MCF 10A (cell line): Measurements from ENCODE around the gene SLC7A5. TPM values are rescaled to one million over a fixed set of nuclear protein-coding genes. Genes with fewer than 3 reads are reported as not detected.
A peak's percentile ranks its signal among the peaks of the same experiment; 100 is the strongest.
"Not testable (repeated sequence)": the region's sequence is repeated elsewhere in the genome, so short reads cannot be mapped to it uniquely, and the experiment has no call there.

Experiments
- BruUV-seq: library from RNA; stranded (reverse); fragments of 400-500 nt; replicated peaks from 2 replicates; lab custom pipeline; 2021; lab: Mats Ljungman, UMichigan
- CTCF ChIA-PET: fragments of 300-600 bp; sonication (Branson Sonifier 250); formaldehyde crosslinking; extraction: SDS; loops from one replicate; lab custom pipeline; 2021; ENCODE audit warnings: antibody characterized with exemption, inconsistent platforms; lab: Yijun Ruan, JAX
- POLR2A ChIA-PET: fragments of 300-600, 350-650 bp; sonication (Branson Sonifier 250); formaldehyde crosslinking; extraction: SDS; loops from one replicate; lab custom pipeline; 2020; ENCODE audit warnings: antibody characterized with exemption, inconsistent platforms; lab: Yijun Ruan, JAX
- DNase-seq: peaks from one replicate; pipeline ENCODE4 v3.0.0-alpha.2; 2018; ENCODE audit not compliant: unreplicated experiment
- H3K27ac Mint-ChIP-seq: one replicate; pipeline ENCODE4 v1.8.0; 2022; ENCODE audit warnings: mild to moderate bottlenecking, low read depth, mixed read lengths; ENCODE audit not compliant: unreplicated experiment
- H3K27me3 Mint-ChIP-seq: one replicate; pipeline ENCODE4 v1.8.0; 2022; ENCODE audit warnings: mixed read lengths; ENCODE audit not compliant: insufficient read depth, unreplicated experiment
- H3K36me3 Mint-ChIP-seq: one replicate; pipeline ENCODE4 v1.8.0; 2022; ENCODE audit warnings: mild to moderate bottlenecking, moderate library complexity, mixed read lengths; ENCODE audit not compliant: insufficient read depth, unreplicated experiment
- H3K4me1 Mint-ChIP-seq: one replicate; pipeline ENCODE4 v1.8.0; 2022; ENCODE audit warnings: mixed read lengths; ENCODE audit not compliant: insufficient read depth, unreplicated experiment
- H3K4me3 Mint-ChIP-seq: one replicate; pipeline ENCODE4 v1.8.0; 2022; ENCODE audit warnings: mild to moderate bottlenecking, moderate library complexity, mixed read lengths; ENCODE audit not compliant: unreplicated experiment
- H3K9me3 Mint-ChIP-seq: one replicate; pipeline ENCODE4 v1.8.0; 2022; ENCODE audit warnings: mixed read lengths; ENCODE audit not compliant: unreplicated experiment
- intact Hi-C: fragments of 100-400 bp; cut with micrococcal nuclease; formaldehyde crosslinking; loops from 2 replicates; pipeline ENCODE4 v1.14.1; 2022
- total RNA-seq: library from RNA; stranded (reverse); gene quantifications from 2 replicates; pipeline ENCODE4 v1.2.3, GENCODE V29; 2022
- TF ChIP-seq, protein P1 (sequence below): fragments of 200-600 bp; IDR thresholded peaks from one replicate; pipeline ENCODE4 v1.8.0; 2022; ENCODE audit warnings: antibody characterized with exemption, mild to moderate bottlenecking; ENCODE audit not compliant: unreplicated experiment

Gene SLC7A5
- total RNA-seq, 1 experiment from 2014 or later, result 1,007 TPM

- BruUV-seq, result no TSS peak
- no peak overlapping the region for H3K27ac Mint-ChIP-seq
- TF ChIP-seq, protein P1, sequence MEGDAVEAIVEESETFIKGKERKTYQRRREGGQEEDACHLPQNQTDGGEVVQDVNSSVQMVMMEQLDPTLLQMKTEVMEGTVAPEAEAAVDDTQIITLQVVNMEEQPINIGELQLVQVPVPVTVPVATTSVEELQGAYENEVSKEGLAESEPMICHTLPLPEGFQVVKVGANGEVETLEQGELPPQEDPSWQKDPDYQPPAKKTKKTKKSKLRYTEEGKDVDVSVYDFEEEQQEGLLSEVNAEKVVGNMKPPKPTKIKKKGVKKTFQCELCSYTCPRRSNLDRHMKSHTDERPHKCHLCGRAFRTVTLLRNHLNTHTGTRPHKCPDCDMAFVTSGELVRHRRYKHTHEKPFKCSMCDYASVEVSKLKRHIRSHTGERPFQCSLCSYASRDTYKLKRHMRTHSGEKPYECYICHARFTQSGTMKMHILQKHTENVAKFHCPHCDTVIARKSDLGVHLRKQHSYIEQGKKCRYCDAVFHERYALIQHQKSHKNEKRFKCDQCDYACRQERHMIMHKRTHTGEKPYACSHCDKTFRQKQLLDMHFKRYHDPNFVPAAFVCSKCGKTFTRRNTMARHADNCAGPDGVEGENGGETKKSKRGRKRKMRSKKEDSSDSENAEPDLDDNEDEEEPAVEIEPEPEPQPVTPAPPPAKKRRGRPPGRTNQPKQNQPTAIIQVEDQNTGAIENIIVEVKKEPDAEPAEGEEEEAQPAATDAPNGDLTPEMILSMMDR, result no peak
- intact Hi-C loops, result no loop called here
- H3K9me3 Mint-ChIP-seq, result no peaks in the 10 kb centered on the region
- peak; percentile 47 for DNase-seq
- ChIA-PET POLR2A (interaction anchor here (0.6 to 5.9 kb wide), 13 partner anchors 16 to 63 kb away, joined by 3 to 65 read pairs (median 5); partner anchors contain the start of gene SLC7A5), CTCF (interaction anchor here (1.1 to 2.8 kb wide), 4 partner anchors 21 to 50 kb away, joined by 3 to 16 read pairs (median 6); no protein-coding TSS in a partner anchor)
- no peak overlapping the region for H3K4me3 Mint-ChIP-seq
- no peaks in the 10 kb centered on the region for H3K27me3 Mint-ChIP-seq
- peaks cover 8% of the 10 kb centered on the region for H3K4me1 Mint-ChIP-seq
- peaks cover 85% of the 10 kb centered on the region for H3K36me3 Mint-ChIP-seq
Observed at GRCh38 chr16:87828907-87829621, 40.2 kb downstream of the SLC7A5 start.

DNA sequence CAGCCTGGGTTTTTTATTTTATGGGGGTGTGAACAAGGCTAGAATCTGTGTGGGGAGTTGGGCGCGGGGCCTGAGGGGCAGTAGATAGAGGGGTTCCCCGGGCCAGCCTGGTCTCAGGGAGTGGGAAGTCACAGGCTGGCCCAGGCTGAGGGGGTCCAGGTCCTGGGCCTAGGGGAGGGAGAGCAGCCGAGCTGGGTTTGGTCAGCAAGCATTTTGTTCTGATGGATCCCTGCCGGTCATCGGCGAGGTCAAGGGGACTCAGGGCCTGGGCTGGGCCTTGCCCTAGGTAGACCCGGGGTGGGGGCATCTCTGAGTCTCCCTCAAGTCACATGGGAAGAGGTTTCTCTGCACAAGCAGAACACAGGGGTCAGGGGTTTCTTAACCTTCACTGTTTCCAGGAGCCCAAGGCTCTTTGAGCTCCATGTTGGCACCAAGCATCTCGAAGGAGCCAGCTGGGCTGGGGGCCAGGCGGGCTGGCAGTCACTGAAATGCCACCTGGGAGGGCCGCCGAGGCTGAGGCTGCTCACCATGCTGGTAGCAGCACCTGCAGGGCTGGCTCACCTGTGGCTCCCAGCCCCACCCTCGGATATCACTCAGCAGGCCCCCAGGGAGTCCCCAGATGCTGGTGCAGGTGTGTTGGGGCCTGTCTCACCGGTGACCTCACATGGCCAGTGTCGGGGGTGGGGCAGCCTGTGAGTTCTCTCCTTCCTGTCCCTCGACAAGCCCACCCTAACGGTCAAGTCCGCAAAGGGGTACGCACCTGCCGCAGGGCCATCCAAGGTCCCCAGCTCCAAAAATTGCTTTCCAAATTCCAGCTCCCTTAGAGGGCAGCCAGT is 41.0 kb downstream of the SLC7A5 start:
- TF ChIP-seq, protein P1, result no peak
- BruUV-seq, result no TSS peak
- no peak overlapping the region for H3K4me3 Mint-ChIP-seq
- CTCF ChIA-PET, result interaction anchor here (0.6 to 2.8 kb wide), 5 partner anchors 21 to 51 kb away, joined by 3 to 16 read pairs (median 4); no protein-coding TSS in a partner anchor
- H3K36me3 Mint-ChIP-seq, result peaks cover 79% of the 10 kb centered on the region
- intact Hi-C loops, result no loop called here
- no peak overlapping the region for H3K27ac Mint-ChIP-seq
- peaks cover 9% of the 10 kb centered on the region for H3K4me1 Mint-ChIP-seq
- POLR2A ChIA-PET, result interaction anchor here (0.6 to 5.9 kb wide), 13 partner anchors 12 to 62 kb away, joined by 3 to 65 read pairs (median 5); partner anchors contain the start of gene SLC7A5
- H3K27me3 Mint-ChIP-seq, result no peaks in the 10 kb centered on the region
- H3K9me3 Mint-ChIP-seq, result no peaks in the 10 kb centered on the region
- peak; percentile 61 for DNase-seq

GRCh38 chr16:87827588-87827915 is 41.8 kb downstream of the SLC7A5 start:
- H3K9me3 Mint-ChIP-seq, H3K27ac Mint-ChIP-seq, H3K27me3 Mint-ChIP-seq, H3K4me3 Mint-ChIP-seq, BruUV-seq, DNase-seq, intact Hi-C loops: not testable (repeated sequence)
- H3K36me3 Mint-ChIP-seq, result peaks cover 76% of the 10 kb centered on the region
- H3K4me1 Mint-ChIP-seq, result peaks cover 13% of the 10 kb centered on the region
- ChIA-PET CTCF (interaction anchor here (0.7 to 2.8 kb wide), 2 partner anchors 29 to 48 kb away, joined by 5 to 16 read pairs; no protein-coding TSS in a partner anchor), POLR2A (interaction anchor here (0.6 to 5.9 kb wide), 8 partner anchors 11 to 48 kb away, joined by 3 to 65 read pairs (median 10); no protein-coding TSS in a partner anchor)

GRCh38 chr16:87826798-87827587 is 42.3 kb downstream of the SLC7A5 start:
- CTCF ChIA-PET, result interaction anchor here (0.7 to 2.8 kb wide), 2 partner anchors 29 to 48 kb away, joined by 5 to 16 read pairs; no protein-coding TSS in a partner anchor

GRCh38 chr16:87826407-87826797 is 42.9 kb downstream of the SLC7A5 start:
- BruUV-seq, intact Hi-C loops, H3K27me3 Mint-ChIP-seq, H3K9me3 Mint-ChIP-seq, H3K4me3 Mint-ChIP-seq, H3K27ac Mint-ChIP-seq, DNase-seq: not testable (repeated sequence)
- CTCF ChIA-PET, result interaction anchor here (2.1 kb wide), 1 partner anchor 47 kb away, joined by 11 read pairs; no protein-coding TSS in a partner anchor
- POLR2A ChIA-PET, result interaction anchor here (1.1 to 5.9 kb wide), 4 partner anchors 19 to 47 kb away, joined by 3 to 65 read pairs (median 14); no protein-coding TSS in a partner anchor
- Mint-ChIP-seq H3K36me3 (peaks cover 65% of the 10 kb centered on the region), H3K4me1 (peaks cover 13% of the 10 kb centered on the region)

More at GRCh38 chr16:87826798-87827587, 42.3 kb downstream of the SLC7A5 start:
- POLR2A ChIA-PET, result interaction anchor here (0.6 to 5.9 kb wide), 8 partner anchors 20 to 48 kb away, joined by 3 to 65 read pairs (median 10); no protein-coding TSS in a partner anchor
- DNase-seq, result no peak
- H3K36me3 Mint-ChIP-seq, result peaks cover 71% of the 10 kb centered on the region
- intact Hi-C loops, result no loop called here
- no peaks in the 10 kb centered on the region for H3K27me3 Mint-ChIP-seq
- H3K9me3 Mint-ChIP-seq, result no peaks in the 10 kb centered on the region
- TF ChIP-seq, protein P1, result no peak
- H3K4me1 Mint-ChIP-seq, result peaks cover 13% of the 10 kb centered on the region
- H3K4me3 Mint-ChIP-seq, result no peak overlapping the region
- H3K27ac Mint-ChIP-seq, result no peak overlapping the region
- no TSS peak for BruUV-seq
